GM18868 (cell line): ENCODE results near the gene CSTF2T.
"Not testable (repeated sequence)": the region's sequence is repeated elsewhere in the genome, so short reads cannot be mapped to it uniquely, and the experiment has no call there.

Experiments used
- ATAC-seq: cut with Tn5 transposase; IDR thresholded peaks from one replicate; pipeline ENCODE4 v1.9.1; 2021; ENCODE audit warnings: mild to moderate bottlenecking, moderate library complexity; ENCODE audit not compliant: unreplicated experiment

The CSTF2T gene

DNA sequence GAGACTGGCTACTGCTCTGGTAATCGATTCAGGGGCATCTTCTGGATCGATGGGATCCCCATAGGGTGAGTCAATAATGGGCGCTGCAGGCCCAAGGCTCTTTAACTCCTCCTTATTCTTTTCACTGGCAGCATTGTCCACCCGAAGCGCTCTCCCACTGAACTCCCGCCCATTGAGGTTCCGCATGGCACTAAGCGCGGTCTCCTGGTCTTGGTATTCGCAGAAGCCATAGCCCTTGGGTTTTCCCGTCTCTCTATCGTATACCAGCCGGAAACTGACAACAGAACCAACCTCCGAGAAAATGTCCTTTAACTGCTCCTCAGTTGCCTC is 285 bp downstream of the CSTF2T start:
- peak; percentile 34 for ATAC-seq

DNA sequence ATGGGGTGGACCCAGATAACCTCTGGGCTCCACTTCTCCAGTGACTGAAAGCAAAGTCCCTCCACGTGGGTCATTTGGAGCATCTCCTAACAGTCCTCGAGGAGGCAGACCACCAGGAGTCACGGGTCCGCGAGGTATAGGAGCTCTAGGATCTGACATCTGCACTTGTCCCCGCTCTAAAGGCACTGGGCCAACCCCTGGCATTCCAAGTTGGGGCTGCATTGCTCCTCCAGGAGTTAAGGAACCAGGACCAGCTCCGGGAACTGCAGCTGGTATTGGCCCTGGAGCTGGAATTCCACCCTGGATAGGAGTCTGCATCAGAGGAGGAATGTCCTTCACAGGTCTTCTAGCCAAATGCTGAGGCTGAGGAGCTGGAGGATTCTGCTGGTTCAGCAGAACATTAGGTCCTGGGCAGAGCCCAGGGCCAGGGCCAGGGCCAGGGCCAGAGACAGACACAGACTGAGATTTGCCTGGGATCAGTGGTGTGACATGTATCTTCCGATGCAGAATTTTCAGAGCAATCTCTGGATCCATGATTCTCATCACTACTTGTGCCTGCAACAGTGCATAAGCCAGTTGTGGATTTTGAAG is 827 bp downstream of the CSTF2T start:
- ATAC-seq, result no peak

DNA sequence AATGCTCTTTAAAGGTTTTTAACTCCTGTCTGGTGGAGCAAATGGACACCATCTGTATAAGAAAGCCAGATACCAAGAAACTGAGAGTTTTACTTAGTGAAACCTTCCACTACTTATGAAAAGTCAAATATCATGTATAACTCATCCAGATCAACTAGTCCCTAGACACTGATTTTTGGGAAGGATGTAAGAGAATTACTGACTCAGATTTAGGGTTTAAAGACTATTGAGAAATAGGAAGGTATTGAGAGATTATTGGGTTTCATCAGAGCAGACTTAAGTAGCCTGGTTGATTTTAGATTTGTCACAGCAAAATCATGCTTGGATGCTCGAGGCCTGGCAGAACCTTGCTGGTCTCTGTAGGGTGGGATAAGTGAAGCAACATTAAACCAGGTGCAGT is 3.1 kb downstream of the CSTF2T start:
- ATAC-seq, result no peak

DNA sequence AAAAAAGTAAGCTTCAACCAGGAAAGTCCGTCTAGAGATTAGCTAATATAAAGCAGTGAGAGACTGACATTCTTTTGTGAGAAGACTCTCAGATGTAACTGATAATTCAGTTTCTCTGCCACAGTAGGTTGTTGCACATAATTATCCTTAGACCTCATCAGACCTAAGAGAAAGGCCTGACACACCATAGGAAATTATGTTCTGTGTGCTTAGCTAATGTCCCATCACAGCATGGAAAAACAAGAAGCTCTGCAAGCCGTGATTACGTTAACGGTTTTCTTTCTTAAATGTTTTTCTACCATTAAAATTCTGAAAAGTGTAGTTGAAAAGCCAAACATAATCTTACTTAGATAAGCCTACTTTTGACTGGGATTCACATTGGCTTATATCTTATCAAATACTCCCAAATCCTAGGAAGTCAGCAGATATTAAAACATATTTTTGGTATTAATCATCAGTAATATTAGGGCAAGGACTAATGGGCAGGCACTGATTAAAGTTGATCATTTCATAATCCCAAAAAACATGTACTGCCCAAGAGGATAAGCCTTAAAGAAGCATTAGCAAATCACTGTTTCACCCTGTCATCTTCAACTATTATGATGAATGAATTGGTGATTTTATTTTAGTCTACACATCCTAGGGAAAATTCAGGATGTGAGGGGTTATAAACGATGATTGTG is 5.2 kb downstream of the CSTF2T start:
- no peak for ATAC-seq

DNA sequence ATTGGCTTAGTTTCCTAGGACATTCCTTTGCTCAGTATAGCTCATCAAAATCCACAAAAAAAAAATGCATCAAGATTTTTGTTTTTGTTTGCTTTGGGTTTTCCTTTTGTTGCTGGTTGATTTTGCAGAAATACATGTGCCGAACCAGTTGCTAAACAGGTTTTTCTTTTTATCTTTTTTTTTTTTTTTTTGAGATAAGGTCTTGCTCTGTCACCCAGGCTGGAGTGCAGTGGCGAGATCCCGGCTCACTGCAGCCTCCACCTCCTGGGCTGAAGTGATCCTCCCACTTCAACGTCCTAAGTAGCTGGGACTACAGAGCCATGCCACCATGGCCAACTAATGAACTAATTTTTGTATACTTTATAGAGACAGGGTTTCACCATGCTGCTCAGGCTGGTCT is 8.3 kb downstream of the CSTF2T start:
- ATAC-seq, result no peak

DNA sequence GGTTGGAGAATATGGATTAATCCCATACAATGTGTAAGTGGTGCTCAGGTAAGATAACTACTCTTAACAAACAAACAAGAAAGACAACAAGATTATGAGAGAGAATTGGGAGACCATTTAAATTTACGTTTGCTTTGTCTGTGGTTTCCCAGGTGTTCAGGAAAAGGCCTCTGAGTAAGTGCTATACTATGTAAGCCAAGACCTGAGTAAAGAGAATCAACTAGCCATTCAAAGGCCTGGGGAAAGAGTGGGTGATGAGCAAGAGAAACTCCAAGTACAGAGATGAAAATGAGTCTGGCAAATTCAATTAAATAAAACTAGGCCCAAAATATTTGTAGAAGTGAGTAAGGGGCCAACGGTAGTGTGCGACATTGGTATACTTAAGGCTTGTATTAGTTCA is 9.9 kb downstream of the CSTF2T start:
- no peak for ATAC-seq

DNA sequence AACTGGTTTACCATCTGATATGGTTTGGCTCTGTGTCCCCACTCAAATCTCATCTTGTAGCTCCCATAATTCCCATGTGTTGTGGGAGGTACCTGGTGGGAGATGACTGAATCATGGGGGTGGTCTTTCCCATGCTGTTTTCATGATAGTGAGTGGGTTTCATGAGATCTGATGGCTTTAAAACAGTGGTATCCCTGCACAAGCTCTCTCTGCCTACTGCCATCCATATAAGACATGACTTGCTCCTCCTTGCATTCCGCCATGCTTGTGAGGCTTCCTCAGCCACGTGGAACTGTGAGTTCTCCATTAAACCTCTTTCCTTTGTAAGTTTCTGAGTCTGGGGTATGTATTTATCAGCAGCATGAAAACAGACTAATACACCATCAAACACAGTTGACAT is 10.6 kb downstream of the CSTF2T start:
- not testable (repeated sequence) for ATAC-seq

DNA sequence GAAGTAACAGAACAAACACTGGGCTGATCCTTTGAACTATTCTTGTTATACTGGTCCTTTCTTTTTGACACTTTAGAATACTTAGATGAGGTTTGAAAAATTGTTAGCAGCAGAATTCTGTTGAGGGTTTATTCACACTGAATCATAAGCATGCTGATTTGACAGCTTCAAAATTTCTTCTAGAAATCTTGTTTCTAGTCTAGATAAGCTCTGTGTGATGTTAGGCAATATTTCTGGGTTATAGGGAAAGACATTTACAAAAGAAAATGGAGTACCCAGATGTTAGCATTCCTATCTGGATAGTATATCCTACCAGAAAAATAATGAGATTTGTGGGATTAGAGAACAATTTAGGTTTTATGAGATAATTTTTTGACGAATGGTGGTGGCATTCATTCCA is 12.1 kb downstream of the CSTF2T start:
- no peak for ATAC-seq

DNA sequence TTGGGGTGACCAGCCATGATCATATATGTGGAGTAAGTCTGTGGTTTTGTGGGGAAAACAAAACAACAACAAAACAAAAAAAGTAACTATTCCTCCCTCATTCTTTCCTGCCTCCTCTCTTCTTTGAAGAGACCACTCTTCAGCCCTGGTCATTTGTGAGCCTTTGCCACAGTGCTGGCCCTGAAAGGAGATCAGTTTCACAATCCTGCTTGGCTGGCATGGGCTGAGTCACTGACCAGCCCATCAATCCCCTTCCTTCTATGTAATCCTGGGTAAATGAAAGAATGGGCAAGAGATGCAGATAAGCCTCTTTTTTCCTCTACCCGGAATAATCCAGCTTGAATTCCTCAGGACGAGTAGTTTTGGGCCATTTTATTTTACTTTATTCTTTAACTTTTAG is 13.6 kb downstream of the CSTF2T start:
- no peak for ATAC-seq

DNA sequence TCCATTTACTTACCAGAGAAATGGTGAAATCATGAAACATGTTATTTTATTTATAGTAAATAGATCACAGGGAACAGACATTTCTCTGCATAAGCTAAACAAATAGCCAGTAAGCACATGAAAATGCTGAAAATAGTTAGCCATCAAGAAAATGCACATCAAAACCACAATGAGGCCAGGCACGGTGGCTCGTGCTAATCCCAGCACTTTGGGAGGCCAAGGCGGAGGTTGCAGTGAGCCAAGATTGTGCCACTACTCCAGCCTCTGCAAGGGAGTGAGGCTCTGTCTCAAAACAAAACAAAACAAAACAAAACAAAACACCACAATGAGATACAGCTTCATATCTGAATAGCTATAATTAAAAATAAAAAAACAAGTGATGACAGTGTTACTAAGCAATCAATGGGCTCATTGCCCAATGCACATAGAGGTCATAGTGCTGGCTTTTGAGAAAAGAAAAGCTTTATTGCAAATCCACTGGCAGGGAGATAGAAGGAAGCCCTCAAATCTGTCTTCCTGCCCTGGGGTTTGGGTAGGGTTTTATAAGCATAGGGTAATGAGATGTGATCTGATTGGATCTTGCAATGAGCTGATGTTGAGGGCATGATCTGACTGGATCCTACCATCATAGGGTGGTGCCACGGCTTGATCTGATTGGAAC is 16.2 kb downstream of the CSTF2T start:
- no peak for ATAC-seq

DNA sequence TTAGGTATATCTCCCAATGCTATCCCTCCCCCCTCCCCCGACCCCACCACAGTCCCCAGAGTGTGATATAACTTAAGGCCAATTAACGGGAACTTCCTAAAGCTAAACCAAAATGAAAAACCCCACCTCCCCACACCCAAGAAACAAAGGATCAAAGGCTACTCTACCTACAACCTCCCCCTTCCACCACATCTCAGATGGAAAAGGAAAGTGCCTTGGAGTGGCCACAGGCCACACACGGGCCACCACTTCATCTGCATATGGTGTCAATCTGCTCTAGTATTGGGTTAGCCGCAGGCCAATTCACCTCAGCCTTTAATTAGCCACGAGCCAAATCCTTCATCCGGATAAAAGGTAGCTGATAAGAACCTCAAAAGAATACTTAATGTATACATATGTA is 19.6 kb downstream of the CSTF2T start:
- ATAC-seq, result no peak

DNA sequence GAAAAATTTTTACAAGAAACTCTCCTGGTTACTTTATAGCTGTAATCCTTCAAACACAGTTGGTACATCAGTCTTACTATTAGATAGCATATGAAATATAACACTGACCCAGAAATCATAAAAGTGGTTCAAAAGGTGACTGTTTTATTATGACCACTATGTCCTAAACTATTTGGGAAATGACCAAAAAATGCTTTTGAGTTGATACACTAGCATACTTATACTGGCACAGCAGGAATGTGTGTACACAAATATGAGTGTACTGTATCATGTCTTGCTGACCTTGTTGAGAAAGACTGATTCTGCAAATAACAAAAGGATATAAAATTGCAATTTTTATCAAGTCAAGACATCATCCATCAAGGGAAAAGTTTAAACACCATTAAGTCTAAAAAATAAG is 24.3 kb downstream of the CSTF2T start:
- no peak for ATAC-seq

DNA sequence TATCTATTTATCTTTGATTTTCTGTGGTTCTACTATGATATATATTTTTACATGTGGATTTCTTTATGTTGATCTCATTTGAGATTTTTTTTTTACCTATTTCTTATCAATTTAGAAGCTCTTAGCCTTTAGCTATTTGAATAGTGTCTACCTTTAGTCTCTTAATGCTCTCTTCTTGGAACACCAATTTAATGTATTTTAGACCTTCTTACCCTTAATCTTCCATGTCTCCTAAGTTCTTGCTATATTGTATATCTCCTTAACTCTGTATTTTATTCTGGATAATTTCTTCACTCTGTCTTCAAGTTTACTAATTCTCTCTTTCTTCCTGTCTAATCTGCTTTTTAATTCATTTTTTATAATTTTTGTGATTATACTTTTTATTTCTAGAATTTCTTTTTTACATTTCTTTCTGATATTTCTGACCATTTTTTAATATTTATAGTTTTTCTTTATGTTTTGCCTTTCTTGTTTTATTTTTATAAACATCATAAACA is 27.3 kb downstream of the CSTF2T start:
- ATAC-seq, result no peak

DNA sequence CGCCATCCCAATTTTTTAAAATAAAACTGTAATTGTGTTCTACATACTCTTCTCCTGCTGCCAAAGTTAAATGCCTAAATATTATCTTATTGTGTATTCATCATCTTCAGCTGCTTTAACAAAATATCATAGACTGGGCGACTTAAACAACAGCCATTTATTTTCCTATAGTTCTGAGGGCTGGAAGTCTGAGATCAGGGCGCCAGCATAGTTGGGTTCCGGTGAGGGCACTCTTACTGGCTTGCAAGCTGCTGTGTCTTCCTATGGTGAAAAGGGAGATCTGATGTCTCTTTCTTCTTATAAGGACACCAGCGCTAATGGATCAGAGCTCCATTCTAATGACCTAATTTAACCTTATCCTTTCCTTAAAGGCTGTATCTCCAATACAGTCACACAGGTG is 30.4 kb downstream of the CSTF2T start:
- no peak for ATAC-seq

DNA sequence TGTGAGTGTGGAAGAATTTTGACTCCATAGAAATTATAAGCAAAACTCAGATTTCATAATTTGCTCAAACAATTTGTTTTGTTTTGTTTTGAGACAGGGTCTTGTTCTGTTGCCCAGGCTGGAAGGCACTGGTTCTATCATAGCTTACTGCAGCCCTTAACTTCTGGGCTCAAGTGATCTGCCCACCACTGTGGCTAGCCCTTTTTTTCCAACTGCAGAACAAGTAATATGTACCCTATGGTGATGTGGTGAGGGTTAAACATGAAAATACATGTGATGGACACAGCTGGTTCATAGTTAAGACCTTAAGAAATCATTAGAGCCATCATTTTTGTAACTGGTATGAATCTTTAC is 31.1 kb downstream of the CSTF2T start:
- no peak for ATAC-seq

DNA sequence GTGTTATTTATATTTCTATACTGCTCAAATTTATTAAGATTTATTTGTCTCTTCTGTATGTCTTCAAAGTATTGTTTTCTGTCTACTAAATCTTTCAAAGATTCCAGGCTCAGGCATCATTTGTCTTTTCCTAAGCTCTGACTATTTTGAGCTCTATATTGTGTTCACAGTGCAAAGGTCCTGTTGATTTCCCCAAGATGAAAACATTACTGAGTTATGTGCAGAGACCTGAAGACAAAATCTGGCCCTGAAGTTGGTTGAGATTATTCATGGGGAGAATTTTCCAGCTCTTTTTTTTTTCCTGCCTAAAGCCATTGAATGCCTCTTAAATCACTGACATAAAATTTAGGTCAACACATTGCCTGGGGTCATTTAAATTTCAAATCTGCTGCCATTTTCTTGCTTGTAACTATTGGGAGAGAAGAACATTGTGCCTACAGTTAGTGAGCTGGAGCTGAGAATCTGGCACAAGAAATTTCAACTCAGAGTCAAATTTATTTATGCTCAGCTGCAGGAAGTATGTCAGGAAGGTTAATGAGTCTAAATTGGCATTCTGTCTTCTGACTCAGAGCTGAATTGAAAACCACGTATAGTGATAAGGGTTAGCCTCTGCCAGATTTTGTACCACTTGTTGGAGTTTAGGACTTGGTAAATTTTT is 31.6 kb downstream of the CSTF2T start:
- ATAC-seq, result no peak

DNA sequence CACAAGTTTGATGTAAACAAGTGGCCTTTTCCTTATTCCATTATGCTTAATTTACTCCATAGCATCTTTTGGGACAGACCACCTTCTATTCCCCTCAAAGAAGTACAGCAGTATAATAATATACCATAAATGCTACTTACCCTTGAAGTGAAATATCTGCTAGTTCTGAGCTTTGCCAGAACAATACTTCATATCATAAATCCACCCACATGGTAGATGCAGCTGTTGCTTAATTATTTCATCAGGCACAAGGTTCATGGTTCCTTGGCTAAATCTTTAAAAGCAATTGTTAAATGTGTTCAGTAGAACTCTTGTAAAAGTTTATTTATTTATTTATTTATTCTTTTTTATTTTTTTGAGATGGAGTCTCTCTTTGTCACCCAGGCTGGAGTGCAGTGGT is 32.9 kb downstream of the CSTF2T start:
- no peak for ATAC-seq

DNA sequence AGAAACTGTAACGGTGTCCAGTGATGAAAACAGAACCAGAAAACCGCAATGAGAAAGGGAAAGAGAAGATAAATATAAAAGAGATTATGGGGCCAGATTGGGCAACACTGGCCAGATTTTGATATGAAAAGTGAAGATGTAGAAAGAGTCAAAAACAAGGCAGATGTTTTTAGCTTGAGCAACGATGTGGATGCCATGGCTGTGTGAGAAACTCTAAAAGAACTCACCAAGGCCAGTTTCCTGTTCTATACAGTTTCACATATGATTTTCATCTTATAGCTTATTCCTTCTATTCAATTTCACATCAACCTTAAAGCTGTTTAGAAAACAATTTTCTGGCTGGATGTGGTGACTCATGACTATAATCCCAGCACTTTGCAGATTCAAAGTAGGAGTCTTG is 36.3 kb downstream of the CSTF2T start:
- no peak for ATAC-seq

DNA sequence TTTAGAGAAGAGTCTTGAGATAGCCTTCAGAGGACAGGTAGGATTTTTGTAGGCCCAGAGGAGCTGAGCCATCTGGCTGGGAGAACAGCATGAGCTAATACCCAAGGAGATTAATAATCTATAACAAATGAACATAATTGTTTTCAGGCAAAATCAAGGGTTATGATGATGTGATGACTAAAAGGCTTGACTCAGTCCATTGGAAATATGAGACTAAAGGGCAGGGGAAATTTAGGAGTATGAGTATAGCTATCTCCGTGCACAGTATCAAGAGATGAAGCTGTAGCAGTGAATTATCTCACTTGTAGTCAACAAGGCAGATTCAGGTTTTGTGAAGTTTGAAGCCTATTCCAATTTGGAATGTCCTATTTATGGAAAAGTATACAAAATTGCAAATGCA is 40.1 kb downstream of the CSTF2T start:
- no peak for ATAC-seq

DNA sequence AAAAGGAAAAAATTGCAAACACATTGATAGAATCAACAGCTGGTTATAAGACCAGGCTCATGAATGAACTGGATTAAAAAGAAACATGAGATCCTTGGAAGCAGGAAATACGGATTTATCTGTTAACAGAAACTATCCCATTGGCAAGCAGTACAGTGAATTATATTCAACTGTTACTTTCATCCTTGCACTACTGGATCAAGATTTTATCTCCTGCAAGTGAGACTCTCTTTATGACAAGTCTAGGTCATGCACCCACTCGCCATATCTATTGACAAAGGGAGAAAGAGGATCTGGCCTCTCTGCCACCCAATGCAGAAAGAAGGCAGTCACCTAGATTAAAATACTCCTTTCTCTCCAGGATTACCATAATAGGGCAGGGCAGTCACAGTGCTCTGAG is 41.4 kb downstream of the CSTF2T start:
- no peak for ATAC-seq

DNA sequence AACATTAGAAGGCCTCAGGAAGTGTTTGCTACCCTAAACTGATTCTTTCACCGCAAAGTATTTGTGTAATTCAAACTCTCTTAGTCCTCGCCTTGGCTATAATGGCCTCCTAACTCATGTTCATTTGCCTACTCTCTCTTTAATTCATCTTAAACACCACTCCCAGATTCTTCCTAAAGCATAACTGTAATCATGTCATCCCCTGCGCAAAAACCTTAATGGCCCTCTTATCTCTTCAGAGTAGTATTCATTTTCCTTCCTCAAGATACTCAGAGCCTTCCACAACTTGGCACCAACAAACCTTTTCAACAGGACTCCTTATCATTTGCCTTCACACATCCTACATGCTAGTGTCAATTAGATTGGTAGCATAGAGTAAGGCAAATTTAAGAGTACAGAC is 42.9 kb downstream of the CSTF2T start:
- ATAC-seq, result no peak

DNA sequence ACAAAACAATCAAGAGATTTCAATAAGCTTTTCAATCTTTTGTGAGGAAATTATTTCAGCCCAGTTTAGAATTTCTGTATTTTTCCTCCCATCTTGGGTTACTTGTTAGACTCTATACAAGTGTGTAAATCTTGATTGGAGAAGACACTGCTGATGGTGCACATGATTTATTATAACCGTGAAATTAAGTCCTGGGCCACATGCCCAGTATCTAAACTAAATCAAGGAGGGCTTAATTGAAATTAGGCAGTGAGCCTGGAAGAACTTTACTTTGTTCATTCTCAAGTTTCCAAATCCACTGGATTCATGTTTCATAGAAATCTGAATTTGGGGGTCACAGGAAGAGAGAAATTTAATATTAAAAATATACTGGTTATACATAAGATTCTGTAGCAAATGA is 44.5 kb downstream of the CSTF2T start:
- no peak for ATAC-seq
